Transverse colon (tissue), 4 donors: ENCODE data around the gene DLG5. TPM values are rescaled to one million over a fixed set of nuclear protein-coding genes. Genes with fewer than 3 reads are reported as not detected.

ENCODE experiments used
- DNase-seq: peaks from one replicate; pipeline ENCODE4 v3.0.0-alpha.2; 2019
- H3K27ac ChIP-seq, 4 donors: fragments of 200-600 bp; sonication (generic); 2 replicates each; pipeline ENCODE4 v1.5.1; 2016 to 2018; ENCODE audit warnings: inconsistent platforms in 4 of 4
- H3K27me3 ChIP-seq: fragments of 200-600 bp; sonication (generic); 2 replicates; pipeline ENCODE4 v1.5.1; 2017; ENCODE audit warnings: inconsistent platforms
- H3K36me3 ChIP-seq, 4 donors: fragments of 200-600 bp; sonication (generic); 2 replicates each; pipeline ENCODE4 v1.5.1; 2017 to 2019; ENCODE audit warnings: inconsistent platforms in 4 of 4
- H3K4me1 ChIP-seq, 4 donors: fragments of 200-600 bp; sonication (generic); 2 replicates each; pipeline ENCODE4 v1.5.1; 2017 to 2020; ENCODE audit warnings: inconsistent platforms in 4 of 4
- H3K4me3 ChIP-seq, 4 donors: fragments of 200-600 bp; sonication (generic); 1 replicate in 1 of 4; 2 replicates in 3 of 4; pipeline versions ENCODE4 v1.5.1 to v1.6.1; 2017 to 2019; ENCODE audit warnings: inconsistent platforms in 4 of 4
- H3K9me3 ChIP-seq, 2 donors: fragments of 200-600 bp; sonication (generic); 2 replicates each; pipeline ENCODE4 v1.5.1; 2017 to 2019; ENCODE audit warnings: inconsistent platforms in 2 of 2
- EP300 ChIP-seq: sonication (generic); formaldehyde crosslinking; IDR thresholded peaks from one replicate; pipeline ENCODE4 v1.6.1; 2017; ENCODE audit warnings: antibody characterized with exemption, low read depth
- POLR2A ChIP-seq: fragments of 450-650 bp; IDR thresholded peaks from one replicate; pipeline ENCODE4 v1.6.1; 2016; ENCODE audit warnings: antibody characterized with exemption, mild to moderate bottlenecking, moderate library complexity
- POLR2AphosphoS5 ChIP-seq, 3 donors: sonication (generic); formaldehyde crosslinking; IDR thresholded peaks; one replicate each; pipeline ENCODE4 v1.6.1; 2016; ENCODE audit warnings: antibody characterized with exemption in 3 of 3
- WGBS, 2 donors: methylation state at CpG; one replicate each; pipeline ENCODE4 v1.1.5; 2018; ENCODE audit warnings: low coverage in 1 of 2; 5-methylcytosine and 5-hydroxymethylcytosine counted together
- in situ Hi-C, 4 donors: fragments of 200-750 bp; cut with MboI; loops; one replicate each; pipeline versions ENCODE4 v1.15.0 to v1.15.1; 2017; ENCODE audit warnings: low sequenced_read_pairs in 3 of 4, low pct_ligation_motif_present in 1 of 4, low pct_unique_long_range_greater_than_20kb in 1 of 4
- intact Hi-C: fragments of 100-400 bp; cut with DNase I; formaldehyde crosslinking; loops from one replicate; pipeline ENCODE4 v1.15.1; 2023; ENCODE audit warnings: low total_unique reads
- total RNA-seq, 4 donors: library from RNA; depleted of rRNA; stranded (reverse); fragments of >200 nt; gene quantifications; one replicate each; pipeline ENCODE4 v1.1.0, GENCODE V29; 2016
- TF ChIP-seq, protein P1 (sequence below), 5 experiments: fragments of 200-600 bp in 3 of 5; fragments of 450-650 bp in 2 of 5; sonication (generic) in 3 of 5; IDR thresholded peaks; 1 replicate in 2 of 5; 2 replicates in 3 of 5; pipeline ENCODE4 v1.5.1; 2016 to 2017; ENCODE audit warnings: antibody characterized with exemption in 5 of 5, inconsistent platforms in 3 of 5, mild to moderate bottlenecking in 2 of 5, moderate library complexity in 1 of 5

DLG5 gene
- total RNA-seq, 4 donors from 2014 or later, result 31.4 to 90.1 (median 44.6) TPM

DNA sequence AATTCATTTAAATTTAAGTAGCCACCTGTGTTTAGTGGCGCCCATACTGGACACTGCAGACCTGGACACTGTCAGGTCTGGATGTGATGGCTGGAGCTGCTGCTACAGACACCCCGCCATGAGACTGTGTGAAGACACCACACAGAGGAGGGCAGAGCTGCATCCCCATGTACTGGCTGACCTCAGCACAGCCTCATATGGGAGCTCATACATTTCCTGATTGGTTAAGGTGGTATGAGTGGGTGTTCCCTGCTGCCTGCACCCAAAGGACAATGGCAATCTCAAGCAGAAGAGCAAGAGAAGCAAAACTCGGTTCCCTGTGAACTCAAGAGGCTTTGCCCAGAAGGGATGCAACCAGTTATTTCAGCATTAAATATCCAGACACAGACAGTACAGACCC is 60.0 kb downstream of the DLG5 start:
- H3K36me3 ChIP-seq, result no peaks in the 10 kb centered on the region

DNA sequence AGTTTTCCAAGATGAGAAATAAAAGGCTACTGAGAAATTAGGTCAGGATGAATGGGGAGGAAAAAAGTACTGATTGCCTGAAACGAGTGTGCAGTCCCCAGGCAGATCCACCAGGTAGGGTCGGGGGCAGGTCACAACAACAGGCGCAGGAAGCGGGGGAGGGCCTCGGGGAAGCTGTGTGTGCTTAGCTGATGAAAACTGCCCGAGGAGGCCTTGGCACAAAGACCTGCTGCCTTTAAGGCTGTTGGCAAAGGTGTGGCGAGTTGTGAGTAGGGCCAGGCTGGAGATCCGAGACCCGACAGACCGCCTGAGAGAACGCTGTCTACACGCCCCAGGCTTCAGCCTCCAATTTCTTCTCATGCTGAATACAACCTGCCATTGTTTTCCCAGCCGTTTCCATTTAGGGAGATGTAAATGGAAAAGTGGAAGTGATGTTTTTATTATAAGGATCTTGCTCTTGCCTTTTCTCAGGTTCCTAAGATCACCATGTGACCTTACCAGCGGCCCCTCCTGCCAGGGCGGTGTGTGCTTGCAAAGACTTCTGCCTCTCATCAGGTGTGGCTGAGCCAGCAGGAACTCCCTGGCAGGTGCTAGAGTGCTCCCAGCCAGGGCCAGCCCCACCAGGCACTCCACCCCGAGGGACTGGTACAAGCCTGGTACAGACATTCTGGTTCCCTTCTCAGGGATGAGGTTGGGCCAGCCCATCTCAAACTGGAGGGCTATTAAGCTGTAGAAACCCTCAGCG is 60.8 kb downstream of the DLG5 start:
- no peak for DNase-seq
- in situ Hi-C loops (loop anchor here in 1 of 4 donors (25.0 kb wide), 1 partner anchor 97 kb away; no protein-coding TSS in a partner anchor), intact Hi-C loops (no loop called here)
- Histone ChIP-seq H3K27me3 (no peaks in the 10 kb centered on the region), H3K4me3 (no peak overlapping the region), H3K36me3 (no peaks in the 10 kb centered on the region), H3K9me3 (no peaks in the 10 kb centered on the region), H3K27ac (peak overlapping the region; percentile 18 to 46 (median 32)), H3K4me1 (peaks cover 9 to 31% (median 17%) of the 10 kb centered on the region in 4 donors)
- no peak for TF ChIP-seq POLR2AphosphoS5 (IDR thresholded peaks at IDR 0.05)
- TF ChIP-seq, protein P1, sequence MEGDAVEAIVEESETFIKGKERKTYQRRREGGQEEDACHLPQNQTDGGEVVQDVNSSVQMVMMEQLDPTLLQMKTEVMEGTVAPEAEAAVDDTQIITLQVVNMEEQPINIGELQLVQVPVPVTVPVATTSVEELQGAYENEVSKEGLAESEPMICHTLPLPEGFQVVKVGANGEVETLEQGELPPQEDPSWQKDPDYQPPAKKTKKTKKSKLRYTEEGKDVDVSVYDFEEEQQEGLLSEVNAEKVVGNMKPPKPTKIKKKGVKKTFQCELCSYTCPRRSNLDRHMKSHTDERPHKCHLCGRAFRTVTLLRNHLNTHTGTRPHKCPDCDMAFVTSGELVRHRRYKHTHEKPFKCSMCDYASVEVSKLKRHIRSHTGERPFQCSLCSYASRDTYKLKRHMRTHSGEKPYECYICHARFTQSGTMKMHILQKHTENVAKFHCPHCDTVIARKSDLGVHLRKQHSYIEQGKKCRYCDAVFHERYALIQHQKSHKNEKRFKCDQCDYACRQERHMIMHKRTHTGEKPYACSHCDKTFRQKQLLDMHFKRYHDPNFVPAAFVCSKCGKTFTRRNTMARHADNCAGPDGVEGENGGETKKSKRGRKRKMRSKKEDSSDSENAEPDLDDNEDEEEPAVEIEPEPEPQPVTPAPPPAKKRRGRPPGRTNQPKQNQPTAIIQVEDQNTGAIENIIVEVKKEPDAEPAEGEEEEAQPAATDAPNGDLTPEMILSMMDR (IDR thresholded peaks at IDR 0.05), result no peak
- no peak for TF ChIP-seq POLR2A
- TF ChIP-seq EP300, result no peak
- WGBS, 2 donors, result 19 to 56% methylated on average over 9 to 17 of the region's 17 CpGs

More for the DNA sequence above, 60.0 kb downstream of the DLG5 start:
- no peak for DNase-seq
- TF ChIP-seq, protein P1 (IDR thresholded peaks at IDR 0.05), result no peak
- Histone ChIP-seq H3K4me1 (peaks cover 9 to 31% (median 18%) of the 10 kb centered on the region in 4 donors), H3K27ac (peak overlapping the region in 2 of 4 donors; percentile 36 to 46), H3K4me3 (no peak overlapping the region), H3K9me3 (no peaks in the 10 kb centered on the region), H3K27me3 (no peaks in the 10 kb centered on the region)
- 81% methylated on average over 3 of the region's 3 CpGs; no CpG with 5 or more reads in 1 of the 2 donors for whole genome bisulfite sequencing, 2 donors
- intact Hi-C loops (no loop called here), in situ Hi-C loops (loop anchor here in 1 of 4 donors (25.0 kb wide), 1 partner anchor 96 kb away; no protein-coding TSS in a partner anchor)

DNA sequence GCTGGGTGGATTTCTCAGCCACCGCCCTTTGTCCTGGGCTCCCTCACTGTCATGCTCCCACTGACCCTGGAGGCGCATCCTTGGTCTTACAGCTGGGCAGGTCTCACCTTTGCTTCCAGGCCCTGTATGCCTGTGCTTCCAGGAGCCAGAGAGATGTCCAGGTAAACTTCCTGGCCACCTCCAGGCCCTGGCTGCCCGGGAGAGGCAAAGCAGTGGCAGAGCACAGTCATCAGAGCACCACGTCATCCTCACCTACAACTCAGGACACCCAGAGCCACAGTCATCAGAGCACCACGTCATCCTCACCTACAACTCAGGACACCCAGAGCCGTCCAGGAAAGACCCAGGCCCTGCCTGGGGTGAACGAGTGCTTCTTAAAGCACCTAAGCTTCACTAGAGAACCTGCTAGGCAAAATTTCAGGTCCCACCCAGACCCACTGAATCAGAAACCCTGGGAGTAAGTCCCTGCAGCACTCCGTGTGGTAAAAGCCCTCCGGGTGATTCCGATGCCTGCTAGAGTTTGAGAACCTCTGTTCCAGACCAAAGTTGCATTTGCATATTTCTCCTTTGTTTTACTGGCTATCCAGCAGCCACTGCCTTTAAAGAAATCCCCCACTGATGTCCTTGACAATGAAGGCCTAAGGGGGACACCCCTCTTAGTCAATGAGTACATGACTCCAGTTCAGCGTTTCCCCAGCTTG is 62.3 kb downstream of the DLG5 start:
- Histone ChIP-seq H3K9me3 (no peaks in the 10 kb centered on the region), H3K27ac (no peak overlapping the region), H3K4me3 (no peak overlapping the region), H3K36me3 (no peaks in the 10 kb centered on the region), H3K4me1 (peaks cover 5 to 28% (median 13%) of the 10 kb centered on the region in 4 donors), H3K27me3 (no peaks in the 10 kb centered on the region)
- in situ Hi-C loops, result loop anchor here in 1 of 4 donors (25.0 kb wide), 1 partner anchor 98 kb away; no protein-coding TSS in a partner anchor
- 67 to 86% methylated on average over 1 to 10 of the region's 11 CpGs for WGBS, 2 donors
- no peak for TF ChIP-seq POLR2AphosphoS5 (IDR thresholded peaks at IDR 0.05)
- TF ChIP-seq, protein P1 (IDR thresholded peaks at IDR 0.05), result no peak
- no peak for TF ChIP-seq POLR2A
- TF ChIP-seq EP300, result no peak
- DNase-seq, result no peak
- intact Hi-C loops, result no loop called here

DNA sequence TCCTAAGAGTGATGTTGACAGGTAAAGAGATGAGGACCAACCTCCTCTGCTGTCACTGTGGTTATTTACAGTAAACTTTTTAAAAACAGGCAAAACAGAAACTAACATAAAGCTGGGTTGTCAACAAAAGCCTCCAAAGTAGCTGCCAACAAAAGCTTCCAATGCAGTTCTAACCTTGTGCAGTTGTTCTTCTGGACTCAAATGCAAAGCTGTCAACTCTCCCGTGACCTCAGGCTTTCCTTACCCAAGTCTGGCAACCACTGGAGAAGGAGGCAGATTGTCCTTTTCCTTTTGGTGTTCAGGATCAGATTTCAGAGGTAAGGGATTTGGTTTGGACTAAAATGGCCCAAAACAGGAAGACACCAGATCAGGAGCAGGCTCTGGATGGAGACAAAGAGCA is 63.1 kb downstream of the DLG5 start:
- no peak for DNase-seq
- WGBS, 2 donors, result 52 to 86% methylated on average over 1 of the region's 1 CpG
- Histone ChIP-seq H3K27ac (no peak overlapping the region), H3K4me1 (peaks cover 5 to 28% (median 12%) of the 10 kb centered on the region in 4 donors), H3K9me3 (no peaks in the 10 kb centered on the region), H3K4me3 (no peak overlapping the region), H3K27me3 (no peaks in the 10 kb centered on the region), H3K36me3 (no peaks in the 10 kb centered on the region)
- in situ Hi-C loops (loop anchor here in 1 of 4 donors (25.0 kb wide), 1 partner anchor 99 kb away; no protein-coding TSS in a partner anchor), intact Hi-C loops (no loop called here)
- TF ChIP-seq, protein P1 (IDR thresholded peaks at IDR 0.05), result no peak
- TF ChIP-seq POLR2A (no peak), POLR2AphosphoS5 (IDR thresholded peaks at IDR 0.05) (no peak), EP300 (no peak)
